Skeletal muscle cell (primary cell): ENCODE data around the gene FAM83D.

Experiments used
- DNase-seq: peaks from one replicate; pipeline ENCODE4 v3.0.0-alpha.2; 2010; ENCODE audit warnings: low read depth
- H3K4me3 ChIP-seq: 2 replicates; pipeline ENCODE4 v1.5.1; 2011; ENCODE audit warnings: low read depth, mild to moderate bottlenecking, control low read depth, low read length, moderate library complexity

FAM83D gene

GRCh38 chr20:38894091-38894847 is 31.9 kb upstream of the FAM83D start:
- DNase-seq, result no peak
- no peak overlapping the region for H3K4me3 ChIP-seq

GRCh38 chr20:38895098-38895949 is 30.9 kb upstream of the FAM83D start:
- no peak overlapping the region for H3K4me3 ChIP-seq
- no peak for DNase-seq

GRCh38 chr20:38896009-38896594 is 30.1 kb upstream of the FAM83D start:
- no peak overlapping the region for H3K4me3 ChIP-seq
- DNase-seq, result no peak

GRCh38 chr20:38897267-38897666 is 28.9 kb upstream of the FAM83D start:
- no peak overlapping the region for H3K4me3 ChIP-seq
- no peak for DNase-seq

GRCh38 chr20:38900606-38901005 is 25.6 kb upstream of the FAM83D start:
- no peak overlapping the region for H3K4me3 ChIP-seq
- no peak for DNase-seq

GRCh38 chr20:38902601-38903000 is 23.6 kb upstream of the FAM83D start:
- no peak for DNase-seq
- no peak overlapping the region for H3K4me3 ChIP-seq

- H3K4me3 ChIP-seq, result no peak overlapping the region
- DNase-seq, result no peak
Measured at GRCh38 chr20:38903335-38903734, 22.9 kb upstream of the FAM83D start.

GRCh38 chr20:38905375-38905774 is 20.8 kb upstream of the FAM83D start:
- H3K4me3 ChIP-seq, result no peak overlapping the region
- DNase-seq, result no peak

- DNase-seq, result no peak
- H3K4me3 ChIP-seq, result no peak overlapping the region
Measured at GRCh38 chr20:38907918-38908677, 18.1 kb upstream of the FAM83D start.

GRCh38 chr20:38915355-38915754 is 10.9 kb upstream of the FAM83D start:
- H3K4me3 ChIP-seq, result no peak overlapping the region
- DNase-seq, result no peak

GRCh38 chr20:38917657-38918056 is 8.6 kb upstream of the FAM83D start:
- H3K4me3 ChIP-seq, result no peak overlapping the region
- DNase-seq, result no peak

- no peak for DNase-seq
- no peak overlapping the region for H3K4me3 ChIP-seq
Measured at GRCh38 chr20:38918172-38918571, 8.0 kb upstream of the FAM83D start.

- no peak overlapping the region for H3K4me3 ChIP-seq
Measured at GRCh38 chr20:38919683-38920082, 6.5 kb upstream of the FAM83D start.

GRCh38 chr20:38920411-38920810 is 5.8 kb upstream of the FAM83D start:
- DNase-seq, result no peak
- no peak overlapping the region for H3K4me3 ChIP-seq

More at GRCh38 chr20:38919683-38920082, 6.5 kb upstream of the FAM83D start:
- DNase-seq, result no peak

- DNase-seq, result no peak
- H3K4me3 ChIP-seq, result no peak overlapping the region
Measured at GRCh38 chr20:38920851-38921250, 5.4 kb upstream of the FAM83D start.

GRCh38 chr20:38924718-38925117 is 1.5 kb upstream of the FAM83D start:
- H3K4me3 ChIP-seq, result no peak overlapping the region
- DNase-seq, result no peak

- no peak for DNase-seq
- peak overlapping the region; percentile 93 for H3K4me3 ChIP-seq
Measured at GRCh38 chr20:38926934-38927616, 858 bp downstream of the FAM83D start.

- DNase-seq, result no peak
- H3K4me3 ChIP-seq, result peak overlapping the region; percentile 93
Measured at GRCh38 chr20:38927902-38928578, 1.8 kb downstream of the FAM83D start.

GRCh38 chr20:38930242-38930569 is 4.0 kb downstream of the FAM83D start:
- no peak for DNase-seq
- H3K4me3 ChIP-seq, result no peak overlapping the region
